ENCODE measurements around the gene AQP5. TPM values are rescaled to one million over a fixed set of nuclear protein-coding genes. Genes with fewer than 3 reads are reported as not detected.
A peak's percentile ranks its signal among the peaks of the same experiment; 100 is the strongest.

The AQP5 gene
- total RNA-seq, 1 donor, result not detected

DNA sequence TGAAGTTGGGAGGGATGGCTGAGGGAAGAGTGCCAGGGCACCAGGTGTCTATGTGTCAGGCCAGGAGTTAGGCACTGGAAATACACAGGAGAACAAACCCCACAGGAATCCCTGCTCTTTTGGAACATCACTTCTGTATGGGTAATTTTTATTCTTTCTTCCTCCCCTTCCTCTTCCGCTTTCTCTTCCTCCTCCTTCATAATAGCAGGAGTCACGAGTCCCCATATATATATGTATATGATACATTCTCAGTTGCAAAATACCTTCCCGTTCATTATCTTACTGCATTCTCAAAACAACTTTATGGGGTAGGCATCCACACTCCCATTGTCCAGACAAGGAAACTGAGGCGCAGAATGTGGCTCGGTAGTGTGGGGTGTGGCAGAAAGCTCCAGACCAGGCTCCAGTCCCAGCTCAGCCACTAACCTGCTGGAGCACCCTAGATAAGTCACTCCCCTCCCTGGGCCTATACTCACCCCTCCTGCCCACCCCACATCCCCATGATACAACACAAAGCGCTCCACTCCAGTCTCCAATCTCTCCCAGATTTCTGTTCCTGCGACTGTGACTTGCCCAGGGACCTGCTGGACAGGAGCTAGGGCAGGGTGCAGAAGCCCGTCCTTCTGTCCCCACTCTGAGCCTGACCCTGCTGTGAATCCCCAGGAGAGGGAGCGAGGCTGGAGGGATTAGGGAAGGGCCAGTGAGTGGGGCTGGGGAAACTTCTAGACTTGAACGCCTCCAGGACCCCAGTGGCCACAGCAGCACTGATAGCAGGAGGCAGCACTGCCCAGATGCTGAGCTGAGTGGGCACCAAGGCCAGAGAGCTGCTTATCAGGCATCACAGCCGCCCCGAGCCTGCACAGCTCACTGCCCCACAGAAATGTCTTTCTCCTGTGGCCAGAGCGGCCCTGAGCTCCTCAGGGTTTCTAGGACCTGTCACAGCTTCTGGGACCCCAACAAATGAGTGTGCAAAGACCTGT lies 12.5 kb upstream of the AQP5 start:
- no peak for DNase-seq (ENCODE audit: low read depth in 2 of 3, low spot score in 2 of 3)

DNA sequence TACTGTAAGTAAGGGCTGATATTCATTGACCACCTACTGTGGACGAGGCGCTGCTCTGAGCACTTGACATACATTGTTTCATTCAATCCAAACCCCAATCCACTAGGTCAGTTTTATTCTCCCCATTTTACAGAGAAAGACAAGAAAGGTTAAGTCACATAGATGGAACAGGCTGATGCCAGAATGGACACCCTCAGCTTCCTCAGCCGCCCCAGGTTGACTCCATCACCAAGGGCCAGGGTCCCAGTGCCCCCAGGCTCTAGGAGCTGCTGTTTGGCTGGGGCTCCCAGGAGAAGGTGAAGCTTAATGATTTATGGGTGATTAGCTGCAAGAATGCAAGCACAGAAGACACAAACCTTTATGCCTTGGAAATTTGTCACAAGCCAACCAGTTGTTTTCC lies 11.8 kb upstream of the AQP5 start:
- DNase-seq (ENCODE audit: low read depth in 2 of 3, low spot score in 2 of 3), result no peak

DNA sequence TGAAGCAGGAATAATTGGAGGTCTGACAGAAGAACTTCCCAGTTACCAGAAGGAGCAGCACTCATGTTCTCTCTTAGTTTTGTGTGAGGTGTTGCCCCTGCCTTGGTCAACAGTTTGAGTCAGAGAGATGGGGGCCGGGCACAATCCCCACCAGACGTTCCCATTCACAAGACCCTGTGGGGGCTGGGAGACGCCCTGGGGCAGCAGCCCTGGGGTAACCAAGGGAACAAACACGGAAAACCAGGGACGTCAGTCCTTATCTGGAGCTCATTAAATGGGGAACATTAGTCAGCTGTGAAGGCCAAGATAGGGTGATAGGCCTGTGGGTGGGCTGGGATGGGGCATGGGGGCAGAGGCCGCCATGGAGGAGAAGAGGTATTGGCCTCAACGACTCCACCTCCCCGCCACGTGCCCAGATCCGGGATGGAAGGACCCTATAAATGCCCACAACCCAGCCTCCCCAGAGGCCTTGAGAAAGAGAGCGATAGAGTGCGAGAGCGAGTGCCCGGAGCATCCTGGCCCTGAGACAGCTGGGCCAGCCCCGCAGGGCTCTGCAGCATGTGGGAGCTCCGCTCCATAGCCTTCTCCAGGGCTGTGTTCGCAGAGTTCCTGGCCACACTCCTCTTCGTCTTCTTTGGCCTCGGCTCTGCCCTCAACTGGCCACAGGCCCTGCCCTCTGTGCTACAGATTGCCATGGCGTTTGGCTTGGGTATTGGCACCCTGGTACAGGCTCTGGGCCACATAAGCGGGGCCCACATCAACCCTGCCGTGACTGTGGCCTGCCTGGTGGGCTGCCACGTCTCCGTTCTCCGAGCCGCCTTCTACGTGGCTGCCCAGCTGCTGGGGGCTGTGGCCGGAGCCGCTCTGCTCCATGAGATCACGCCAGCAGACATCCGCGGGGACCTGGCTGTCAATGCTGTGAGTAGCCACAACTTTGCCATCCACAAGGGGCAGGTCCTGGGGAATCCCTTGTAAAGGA lies 11.1 kb upstream of the AQP5 start, which contains the start of gene AQP2:
AQP2 (plus strand) TSS at position 465 of the 979 bp plus-strand sequence; CDS start at position 559, 94 bp downstream.
- DNase-seq (ENCODE audit: low read depth in 2 of 3, low spot score in 2 of 3), result no peak

DNA sequence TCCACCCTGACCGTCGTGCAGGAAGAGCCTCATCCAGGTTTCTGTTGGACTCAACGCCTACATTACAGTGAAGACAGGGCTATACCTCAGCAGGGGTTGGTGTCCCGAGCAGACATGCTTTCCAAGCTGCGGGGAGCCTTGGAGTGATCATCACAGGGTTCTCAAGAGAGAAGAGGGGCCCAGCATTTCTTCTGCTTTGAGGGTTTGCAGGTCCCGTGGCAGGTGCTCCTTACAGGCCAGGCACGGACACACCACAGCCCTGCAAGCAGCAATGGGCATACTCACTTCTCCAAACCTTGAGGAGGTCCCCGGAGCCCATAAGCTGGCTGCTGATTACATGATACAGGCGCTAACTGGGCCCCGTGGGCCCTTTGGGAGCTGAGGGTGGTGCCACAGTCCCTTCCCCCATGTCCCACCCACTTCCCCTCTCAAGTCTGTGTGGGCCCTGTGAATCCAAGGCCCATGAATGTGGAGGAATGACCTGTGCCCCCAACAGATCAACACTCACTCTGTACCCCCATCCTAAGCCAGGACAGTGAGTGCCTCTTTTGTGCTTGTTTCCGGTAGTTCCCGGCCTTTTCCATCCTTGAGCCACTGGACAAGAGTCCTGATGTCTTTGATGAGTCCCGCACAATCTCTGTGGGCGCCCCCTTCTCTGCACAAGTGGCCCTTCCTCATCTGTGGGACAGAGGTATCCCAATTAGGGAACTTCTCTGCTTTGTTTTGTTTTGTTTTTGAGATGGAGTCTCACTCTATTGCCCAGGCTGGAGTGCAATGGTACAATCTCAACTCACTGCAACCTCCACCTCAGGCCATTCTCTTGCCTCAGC lies 10.0 kb upstream of the AQP5 start:
- no peak for DNase-seq (ENCODE audit: low read depth in 2 of 3, low spot score in 2 of 3)

DNA sequence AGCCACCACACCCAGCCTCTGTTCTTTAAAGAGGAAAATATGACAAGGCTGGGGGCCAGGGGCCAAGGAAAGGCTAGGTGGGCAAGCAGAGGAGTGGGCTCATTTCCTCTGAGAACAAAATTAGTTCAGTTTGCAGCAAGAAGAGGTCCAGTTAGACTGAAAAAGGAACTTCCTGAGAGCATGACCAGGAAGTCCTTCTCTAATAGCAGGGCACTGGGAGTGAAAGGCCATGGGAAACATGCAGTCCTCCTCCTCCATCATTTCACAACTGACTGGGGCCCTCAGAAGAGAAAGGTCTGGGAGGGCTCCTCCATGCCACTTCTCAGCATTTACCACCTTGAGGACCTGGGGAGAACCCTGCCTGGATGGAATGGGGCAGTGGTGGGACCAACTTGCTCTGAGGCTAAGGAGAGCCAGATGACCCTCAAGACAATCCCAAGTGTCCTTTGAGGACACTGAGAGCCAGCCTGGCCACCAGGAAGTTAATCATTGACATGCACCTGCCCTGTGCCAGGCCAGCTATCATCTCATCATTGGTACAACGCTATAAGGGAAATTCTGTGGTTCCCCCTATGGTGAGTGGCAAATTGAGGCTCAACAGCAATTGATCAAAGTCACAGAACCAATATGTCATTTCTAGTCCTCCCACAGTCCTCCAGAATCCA lies 9.1 kb upstream of the AQP5 start:
- DNase-seq (ENCODE audit: low read depth in 2 of 3, low spot score in 2 of 3), result no peak

DNA sequence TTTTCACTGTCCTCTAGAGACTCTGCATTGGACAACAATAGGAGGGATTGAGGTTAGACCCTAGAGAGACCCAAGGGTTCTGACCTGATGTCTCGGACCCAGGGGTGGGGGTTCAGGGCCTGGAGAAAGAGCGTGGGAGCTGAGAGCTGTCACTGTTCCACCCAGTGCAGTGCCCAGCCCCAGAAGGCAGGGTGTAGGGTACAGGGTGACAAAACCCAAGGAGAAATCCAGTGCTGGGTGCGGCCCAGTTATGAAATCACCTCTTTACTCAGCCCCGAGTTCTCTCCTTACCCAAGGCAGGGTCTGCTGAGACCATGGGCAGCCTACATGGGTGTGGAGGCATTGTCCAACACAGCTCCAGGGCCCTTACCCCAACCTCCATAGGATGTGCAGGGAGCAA lies 8.5 kb upstream of the AQP5 start:
- no peak for DNase-seq (ENCODE audit: low read depth in 2 of 3, low spot score in 2 of 3)

DNA sequence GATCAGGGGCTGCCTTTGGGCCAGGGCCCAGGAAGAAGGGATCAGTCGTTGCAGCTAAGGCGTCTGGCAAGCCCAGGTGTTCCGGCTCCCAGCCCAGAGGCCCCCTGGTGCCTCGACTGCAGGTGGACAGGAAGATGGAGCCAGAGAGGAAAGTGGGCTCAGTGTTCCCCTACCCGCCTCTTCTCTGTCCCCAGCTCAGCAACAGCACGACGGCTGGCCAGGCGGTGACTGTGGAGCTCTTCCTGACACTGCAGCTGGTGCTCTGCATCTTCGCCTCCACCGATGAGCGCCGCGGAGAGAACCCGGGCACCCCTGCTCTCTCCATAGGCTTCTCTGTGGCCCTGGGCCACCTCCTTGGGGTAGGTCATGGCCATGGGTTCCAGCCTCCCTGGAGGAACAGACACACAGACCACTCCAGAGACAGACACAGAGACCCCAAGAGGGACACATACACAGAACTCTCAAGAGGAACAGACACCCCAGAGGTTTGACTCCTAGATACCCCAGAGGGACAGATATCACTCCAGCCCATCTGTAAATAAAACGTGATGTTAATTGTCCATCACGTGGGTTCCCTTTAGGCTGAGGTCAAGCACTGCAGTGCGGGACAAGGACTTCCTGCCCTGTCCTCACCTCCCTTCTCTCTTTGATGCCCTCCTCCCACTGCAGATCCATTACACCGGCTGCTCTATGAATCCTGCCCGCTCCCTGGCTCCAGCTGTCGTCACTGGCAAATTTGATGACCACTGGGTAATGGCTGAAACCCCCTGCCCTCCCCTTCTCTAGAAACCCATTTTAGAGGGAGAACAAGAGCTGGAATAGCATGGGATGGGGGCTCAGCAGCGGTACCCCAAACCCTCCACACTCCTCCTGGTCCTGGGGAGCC lies 7.5 kb upstream of the AQP5 start:
- DNase-seq (ENCODE audit: low read depth in 2 of 3, low spot score in 2 of 3), result no peak

DNA sequence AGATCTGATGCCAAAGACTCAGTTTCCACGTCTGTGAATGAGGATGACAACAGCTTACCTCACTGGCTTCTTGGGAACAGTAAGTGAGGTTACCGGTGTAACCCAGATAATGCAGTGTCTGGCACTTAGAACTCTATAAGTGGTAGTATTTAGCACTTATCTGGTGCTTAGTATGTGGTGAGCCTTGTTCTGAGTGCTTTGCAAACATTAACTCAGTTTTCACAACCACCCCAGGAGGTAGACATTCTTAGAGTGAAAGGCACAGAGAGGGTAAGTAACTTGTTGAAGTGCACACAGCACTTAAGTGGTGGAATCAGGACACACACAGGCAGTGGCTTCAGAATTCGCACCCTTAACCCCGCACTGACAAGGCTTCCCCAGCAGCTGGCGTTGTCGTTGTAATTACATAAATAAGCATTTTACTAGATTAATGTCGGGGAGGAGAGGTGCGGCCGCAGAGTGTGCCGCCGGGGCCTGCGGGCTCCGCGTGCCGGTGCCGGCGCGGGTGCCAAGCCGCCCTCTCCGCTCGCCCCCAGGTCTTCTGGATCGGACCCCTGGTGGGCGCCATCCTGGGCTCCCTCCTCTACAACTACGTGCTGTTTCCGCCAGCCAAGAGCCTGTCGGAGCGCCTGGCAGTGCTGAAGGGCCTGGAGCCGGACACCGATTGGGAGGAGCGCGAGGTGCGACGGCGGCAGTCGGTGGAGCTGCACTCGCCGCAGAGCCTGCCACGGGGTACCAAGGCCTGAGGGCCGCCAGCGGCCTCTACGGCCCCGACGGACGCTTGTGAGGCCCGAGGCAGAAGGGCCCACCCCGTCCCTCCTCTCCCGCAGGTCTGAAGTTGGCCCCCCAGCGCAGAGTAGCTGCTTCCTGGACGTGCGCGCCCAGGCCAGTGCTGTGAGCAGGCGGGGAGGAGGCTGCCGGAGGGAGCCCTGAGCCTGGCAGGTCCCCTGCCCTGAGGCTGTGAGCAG lies 6.5 kb upstream of the AQP5 start:
- no peak for DNase-seq (ENCODE audit: low read depth in 2 of 3, low spot score in 2 of 3)

DNA sequence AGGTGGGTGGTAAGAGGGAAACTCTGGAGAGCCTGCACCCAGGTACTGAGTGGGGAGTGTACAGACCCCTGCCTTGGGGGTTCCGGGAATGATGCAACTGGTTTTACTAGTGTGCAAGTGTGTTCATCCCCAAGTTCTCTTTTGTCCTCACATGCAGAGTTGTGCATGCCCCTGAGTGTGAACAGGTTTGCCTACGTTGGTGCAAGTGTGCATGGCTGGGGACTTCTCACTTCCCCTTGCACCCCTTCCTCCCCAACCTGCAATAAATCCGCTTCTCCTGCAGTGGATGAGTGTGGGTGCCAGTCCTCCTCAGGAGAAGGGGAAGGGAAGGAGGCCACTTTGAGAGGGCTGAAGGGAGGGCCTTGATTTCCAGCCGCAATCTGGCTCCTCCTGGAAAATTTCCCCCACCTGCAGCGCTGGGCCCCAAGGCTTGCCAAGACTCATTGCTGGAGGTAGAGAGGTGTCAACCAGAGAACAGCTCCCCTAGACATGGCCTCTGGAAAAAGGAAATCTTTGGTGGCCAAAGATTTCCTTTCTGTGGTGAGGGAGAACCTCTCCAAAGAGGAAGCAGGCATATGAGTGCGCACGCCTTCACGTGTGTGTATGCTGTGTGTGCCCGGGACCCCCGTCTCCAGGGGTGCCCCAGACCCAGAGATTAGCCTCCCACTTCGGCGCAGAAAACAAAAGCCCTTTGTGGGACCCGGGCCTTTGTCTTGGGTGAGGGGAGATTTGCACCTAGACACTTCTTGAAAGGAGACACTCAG lies 5.6 kb upstream of the AQP5 start:
- peak in 2 of 3 donors; percentile 45 to 66 for DNase-seq (ENCODE audit: low read depth in 2 of 3, low spot score in 2 of 3)

DNA sequence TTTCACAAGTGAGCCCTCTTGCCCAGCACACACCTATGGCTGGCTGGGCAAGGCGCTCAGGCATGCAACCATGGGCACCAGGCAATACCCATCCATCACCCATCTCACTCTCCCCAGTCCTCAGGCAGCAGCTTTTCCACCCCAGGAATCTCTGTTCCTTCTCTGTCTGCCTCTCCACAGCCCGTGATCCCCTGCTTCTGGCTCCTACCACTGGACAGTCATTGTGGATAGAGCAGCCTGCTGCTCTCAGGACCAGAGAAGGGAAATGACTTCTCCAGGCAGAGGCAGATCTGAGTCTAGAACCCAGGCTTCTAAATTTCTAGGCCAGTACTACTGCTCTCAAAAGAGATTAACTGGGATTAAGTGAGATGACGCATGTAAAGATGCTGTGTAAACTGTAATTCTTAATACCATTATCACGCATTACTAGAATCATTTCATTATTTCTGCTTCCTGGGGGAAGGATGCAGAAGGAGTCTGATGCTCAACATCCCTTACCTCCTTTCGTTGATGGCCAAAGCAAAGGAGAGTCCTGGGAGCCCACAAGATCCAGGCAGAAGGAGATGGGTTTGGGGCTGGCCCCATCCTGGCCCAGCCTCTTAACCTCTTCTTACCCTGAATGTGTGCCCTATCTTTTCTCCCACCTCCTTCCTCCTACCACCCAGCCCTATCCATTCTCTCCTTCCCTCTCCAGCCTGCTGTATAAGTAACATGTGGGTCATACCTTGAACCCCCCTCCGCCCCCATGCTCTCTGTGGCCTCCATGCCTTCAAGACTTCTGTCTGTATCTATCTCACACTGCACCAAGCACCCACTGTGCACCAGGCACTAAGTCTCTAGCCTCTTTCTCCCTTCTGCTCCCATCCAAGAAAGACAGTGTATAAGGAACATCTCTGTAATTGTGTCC lies 4.8 kb upstream of the AQP5 start:
- DNase-seq (ENCODE audit: low read depth in 2 of 3, low spot score in 2 of 3), result no peak

DNA sequence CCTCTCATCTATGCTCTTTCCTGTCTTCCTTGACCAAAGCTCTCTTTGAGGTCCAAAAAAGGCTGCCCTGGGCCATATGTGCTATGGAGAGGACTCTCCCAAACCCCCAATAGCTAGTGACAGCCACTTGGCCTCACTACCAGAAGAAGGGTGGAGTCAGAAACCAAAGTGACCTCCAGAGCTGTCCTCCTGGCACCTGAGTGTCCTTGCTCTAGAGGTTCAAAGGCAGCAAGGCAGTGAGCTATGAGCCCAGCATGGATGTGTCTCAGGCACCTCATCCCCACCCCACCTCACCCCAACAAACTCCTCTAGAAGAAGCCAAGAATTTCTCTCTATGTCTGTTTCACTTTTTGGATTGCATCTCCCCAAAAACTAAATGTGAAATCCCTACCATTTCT lies 4.1 kb upstream of the AQP5 start:
- no peak for DNase-seq (ENCODE audit: low read depth in 2 of 3, low spot score in 2 of 3)

DNA sequence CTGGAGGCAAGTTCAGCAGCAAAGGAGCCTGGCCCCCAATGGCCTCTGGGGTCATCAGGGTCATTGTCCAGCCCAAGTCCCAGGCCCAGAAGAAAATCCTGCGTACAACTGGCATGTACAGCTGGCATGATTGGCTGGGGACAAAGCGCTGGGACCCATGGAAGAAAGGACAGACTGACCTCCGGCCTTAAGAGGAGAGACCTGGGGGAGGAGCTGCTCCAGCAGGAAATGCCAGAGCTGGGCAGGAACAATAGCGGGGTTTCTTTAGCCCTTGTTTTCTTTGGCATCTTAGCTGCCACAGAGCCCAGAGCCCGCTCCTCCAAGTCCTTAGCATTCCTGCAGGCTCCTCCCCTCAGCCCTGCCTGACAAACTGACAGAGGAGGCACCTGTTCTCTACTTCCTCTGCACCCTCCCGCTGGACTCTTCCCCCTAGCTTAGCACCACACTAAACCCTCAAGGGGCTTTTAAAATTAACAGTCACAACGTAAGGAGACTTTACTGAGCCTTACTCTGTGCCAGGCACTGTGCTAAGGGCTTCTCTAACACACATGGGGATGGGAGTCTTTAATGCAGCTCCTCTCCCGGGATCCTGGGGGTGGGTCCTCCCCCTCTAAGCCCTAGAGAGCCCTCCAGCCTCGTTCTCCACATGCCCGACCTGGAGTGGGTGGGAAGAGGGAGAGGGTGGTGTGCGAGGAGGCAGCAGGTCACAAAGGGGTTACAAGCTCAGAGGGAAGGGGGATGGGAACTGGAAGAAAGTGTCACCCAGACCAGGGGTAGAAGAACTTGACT lies 1.8 kb upstream of the AQP5 start:
- DNase-seq (ENCODE audit: low read depth in 2 of 3, low spot score in 2 of 3), result peak in 2 of 3 donors; percentile 42 to 84

DNA sequence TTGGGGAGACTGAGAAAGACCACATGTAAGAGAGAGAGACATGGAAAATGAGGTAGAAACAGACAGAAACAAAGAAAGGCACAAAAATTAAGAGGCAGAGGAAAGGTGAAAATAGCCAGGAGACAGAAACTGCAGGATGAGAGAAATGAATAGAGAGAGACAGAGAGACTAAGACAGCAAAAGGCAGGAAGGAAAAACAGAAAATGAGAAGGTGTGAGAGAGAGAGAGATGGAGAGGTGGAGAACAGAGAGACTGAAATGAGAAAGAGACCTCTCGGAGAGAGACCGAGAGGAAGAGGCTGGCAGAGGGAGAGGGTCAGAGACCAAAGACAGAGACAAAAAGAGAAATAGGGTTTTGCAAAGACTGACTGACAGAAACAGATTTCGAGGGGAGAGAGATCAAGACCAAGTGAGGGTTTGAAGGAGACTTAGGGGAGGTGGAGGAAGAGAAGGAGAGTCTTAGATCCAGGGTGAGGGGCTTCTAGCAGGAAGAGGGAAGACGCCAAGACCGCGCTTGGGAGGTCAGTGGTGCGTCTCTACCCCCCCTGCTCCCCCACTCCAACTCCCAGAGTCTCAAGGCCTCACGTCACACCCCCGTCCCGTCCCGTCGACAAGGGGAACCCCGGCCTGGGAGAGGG lies 1.1 kb upstream of the AQP5 start:
- no peak for DNase-seq (ENCODE audit: low read depth in 2 of 3, low spot score in 2 of 3)

DNA sequence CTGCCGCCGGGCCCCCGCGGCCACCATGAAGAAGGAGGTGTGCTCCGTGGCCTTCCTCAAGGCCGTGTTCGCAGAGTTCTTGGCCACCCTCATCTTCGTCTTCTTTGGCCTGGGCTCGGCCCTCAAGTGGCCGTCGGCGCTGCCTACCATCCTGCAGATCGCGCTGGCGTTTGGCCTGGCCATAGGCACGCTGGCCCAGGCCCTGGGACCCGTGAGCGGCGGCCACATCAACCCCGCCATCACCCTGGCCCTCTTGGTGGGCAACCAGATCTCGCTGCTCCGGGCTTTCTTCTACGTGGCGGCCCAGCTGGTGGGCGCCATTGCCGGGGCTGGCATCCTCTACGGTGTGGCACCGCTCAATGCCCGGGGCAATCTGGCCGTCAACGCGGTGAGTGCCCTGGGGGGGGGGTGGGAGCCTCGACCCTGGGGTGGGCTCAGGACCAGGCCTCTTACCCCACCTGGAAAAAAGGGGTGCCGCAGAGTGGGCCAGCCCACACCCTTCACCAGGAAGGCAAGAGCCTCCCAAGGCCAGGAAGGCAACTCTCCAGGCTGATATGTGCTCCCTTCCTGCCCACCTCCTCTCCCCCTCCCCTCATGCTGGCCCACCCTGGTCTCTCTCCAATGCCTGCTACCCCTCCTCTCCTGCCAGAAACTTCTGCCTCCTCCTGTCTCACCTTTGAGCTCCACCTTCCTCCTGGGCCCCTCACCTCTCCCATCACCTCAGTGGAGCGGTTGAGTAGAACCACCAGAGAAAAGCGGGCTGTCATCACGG lies 507 bp downstream of the AQP5 start:
- DNase-seq (ENCODE audit: low read depth in 2 of 3, low spot score in 2 of 3), result no peak
